MCF 10A (cell line): ENCODE results near the gene MACROH2A1. TPM values are rescaled to one million over a fixed set of nuclear protein-coding genes. Genes with fewer than 3 reads are reported as not detected.
A peak's percentile ranks its signal among the peaks of the same experiment; 100 is the strongest.

Experiments
- BruUV-seq: library from RNA; stranded (reverse); fragments of 400-500 nt; replicated peaks from 2 replicates; lab custom pipeline; 2021; lab: Mats Ljungman, UMichigan
- CTCF ChIA-PET: fragments of 300-600 bp; sonication (Branson Sonifier 250); formaldehyde crosslinking; extraction: SDS; loops from one replicate; lab custom pipeline; 2021; ENCODE audit warnings: antibody characterized with exemption, inconsistent platforms; lab: Yijun Ruan, JAX
- POLR2A ChIA-PET: fragments of 300-600, 350-650 bp; sonication (Branson Sonifier 250); formaldehyde crosslinking; extraction: SDS; loops from one replicate; lab custom pipeline; 2020; ENCODE audit warnings: antibody characterized with exemption, inconsistent platforms; lab: Yijun Ruan, JAX
- DNase-seq: peaks from one replicate; pipeline ENCODE4 v3.0.0-alpha.2; 2018; ENCODE audit not compliant: unreplicated experiment
- H3K27ac Mint-ChIP-seq: one replicate; pipeline ENCODE4 v1.8.0; 2022; ENCODE audit warnings: mild to moderate bottlenecking, low read depth, mixed read lengths; ENCODE audit not compliant: unreplicated experiment
- H3K27me3 Mint-ChIP-seq: one replicate; pipeline ENCODE4 v1.8.0; 2022; ENCODE audit warnings: mixed read lengths; ENCODE audit not compliant: insufficient read depth, unreplicated experiment
- H3K36me3 Mint-ChIP-seq: one replicate; pipeline ENCODE4 v1.8.0; 2022; ENCODE audit warnings: mild to moderate bottlenecking, moderate library complexity, mixed read lengths; ENCODE audit not compliant: insufficient read depth, unreplicated experiment
- H3K4me1 Mint-ChIP-seq: one replicate; pipeline ENCODE4 v1.8.0; 2022; ENCODE audit warnings: mixed read lengths; ENCODE audit not compliant: insufficient read depth, unreplicated experiment
- H3K4me3 Mint-ChIP-seq: one replicate; pipeline ENCODE4 v1.8.0; 2022; ENCODE audit warnings: mild to moderate bottlenecking, moderate library complexity, mixed read lengths; ENCODE audit not compliant: unreplicated experiment
- H3K9me3 Mint-ChIP-seq: one replicate; pipeline ENCODE4 v1.8.0; 2022; ENCODE audit warnings: mixed read lengths; ENCODE audit not compliant: unreplicated experiment
- CTCF ChIP-seq: fragments of 200-600 bp; IDR thresholded peaks from one replicate; pipeline ENCODE4 v1.8.0; 2022; ENCODE audit warnings: antibody characterized with exemption, mild to moderate bottlenecking; ENCODE audit not compliant: unreplicated experiment
- intact Hi-C: fragments of 100-400 bp; cut with micrococcal nuclease; formaldehyde crosslinking; loops from 2 replicates; pipeline ENCODE4 v1.14.1; 2022
- total RNA-seq: library from RNA; stranded (reverse); gene quantifications from 2 replicates; pipeline ENCODE4 v1.2.3, GENCODE V29; 2022

MACROH2A1 gene
- total RNA-seq, 1 experiment from 2014 or later = 306 TPM

GRCh38 chr5:135426102-135427082, 27.4 kb upstream of the MACROH2A1 start:
- Mint-ChIP-seq H3K36me3 (no peaks in the 10 kb centered on the region), H3K9me3 (peaks cover 7% of the 10 kb centered on the region), H3K27ac (no peak overlapping the region), H3K4me3 (no peak overlapping the region), H3K4me1 (no peaks in the 10 kb centered on the region), H3K27me3 (peaks cover 9% of the 10 kb centered on the region)
- no TSS peak for BruUV-seq
- TF ChIP-seq CTCF = peak; percentile 81
- POLR2A ChIA-PET = interaction anchor here (0.8 to 2.7 kb wide), 5 partner anchors 8 to 47 kb away, joined by 4 to 10 read pairs (median 5); partner anchors contain the start of gene MACROH2A1
- DNase-seq = peak; percentile 82
- CTCF ChIA-PET = interaction anchor here (0.6 to 4.0 kb wide), 59 partner anchors 8 to 730 kb away, joined by 3 to 60 read pairs (median 4); partner anchors contain the start of gene IL9
- intact Hi-C loops = loop anchor here (5.0 to 10.0 kb wide), 3 partner anchors 39 to 219 kb away; no protein-coding TSS in a partner anchor

- intact Hi-C loops = loop anchor here (5.0 to 10.0 kb wide), 3 partner anchors 38 to 218 kb away; no protein-coding TSS in a partner anchor
- DNase-seq = no peak
- Mint-ChIP-seq H3K4me3 (no peak overlapping the region), H3K27ac (no peak overlapping the region), H3K9me3 (peaks cover 7% of the 10 kb centered on the region), H3K36me3 (no peaks in the 10 kb centered on the region), H3K4me1 (no peaks in the 10 kb centered on the region), H3K27me3 (peaks cover 17% of the 10 kb centered on the region)
- BruUV-seq = no TSS peak
- ChIA-PET POLR2A (interaction anchor here (0.8 to 2.7 kb wide), 5 partner anchors 8 to 46 kb away, joined by 4 to 10 read pairs (median 5); partner anchors contain the start of gene MACROH2A1), CTCF (interaction anchor here (0.6 to 4.0 kb wide), 52 partner anchors 8 to 731 kb away, joined by 3 to 60 read pairs (median 4); partner anchors contain the start of gene IL9)
- no peak for TF ChIP-seq CTCF
Measured at GRCh38 chr5:135425641-135426040, 26.6 kb upstream of the MACROH2A1 start.

GRCh38 chr5:135423846-135424168, 24.8 kb upstream of the MACROH2A1 start:
- H3K27me3 Mint-ChIP-seq = peaks cover 35% of the 10 kb centered on the region
- no peak for TF ChIP-seq CTCF
- H3K9me3 Mint-ChIP-seq = peaks cover 6% of the 10 kb centered on the region
- DNase-seq = no peak
- POLR2A ChIA-PET = interaction anchor here (1.1 to 1.7 kb wide), 5 partner anchors 12 to 130 kb away, joined by 3 to 4 read pairs (median 3); no protein-coding TSS in a partner anchor
- CTCF ChIA-PET = interaction anchor here (0.6 to 4.0 kb wide), 9 partner anchors 10 to 516 kb away, joined by 3 to 27 read pairs (median 5); no protein-coding TSS in a partner anchor
- no TSS peak for BruUV-seq
- no peaks in the 10 kb centered on the region for H3K4me1 Mint-ChIP-seq
- intact Hi-C loops = loop anchor here (10.0 kb wide), 1 partner anchor 59 kb away; no protein-coding TSS in a partner anchor
- no peaks in the 10 kb centered on the region for H3K36me3 Mint-ChIP-seq
- no peak overlapping the region for H3K27ac Mint-ChIP-seq
- H3K4me3 Mint-ChIP-seq = no peak overlapping the region
